Trophoblast cell (in vitro differentiated cells and primary cell): ENCODE measurements around the gene UBE2E2.

ENCODE experiments used
- DNase-seq, 2 donors: peaks; one replicate each; pipeline ENCODE4 v3.0.0-alpha.2; 2016
- H2AFZ ChIP-seq: 2 replicates; pipeline ENCODE4 v1.6.1; 2013; ENCODE audit warnings: low read length, moderate library complexity, mild to moderate bottlenecking; ENCODE audit not compliant: insufficient read depth, poor library complexity
- H2AK5ac ChIP-seq: 2 replicates; pipeline ENCODE4 v1.6.1; 2013; ENCODE audit warnings: mild to moderate bottlenecking, low read length
- H2BK120ac ChIP-seq: 2 replicates; pipeline ENCODE4 v1.6.1; 2013; ENCODE audit warnings: low read length, mild to moderate bottlenecking, moderate library complexity; ENCODE audit not compliant: insufficient read depth, poor library complexity
- H2BK12ac ChIP-seq: 2 replicates; pipeline ENCODE4 v1.6.1; 2013; ENCODE audit warnings: mild to moderate bottlenecking, low read length, moderate library complexity
- H2BK5ac ChIP-seq: 2 replicates; pipeline ENCODE4 v1.6.1; 2013; ENCODE audit warnings: low read length, low read depth, moderate library complexity, mild to moderate bottlenecking; ENCODE audit not compliant: poor library complexity
- H3K14ac ChIP-seq: 2 replicates; pipeline ENCODE4 v1.6.1; 2013; ENCODE audit warnings: mild to moderate bottlenecking, low read length
- H3K18ac ChIP-seq: 2 replicates; pipeline ENCODE4 v1.6.1; 2013; ENCODE audit warnings: mild to moderate bottlenecking, low read length
- H3K23ac ChIP-seq: 2 replicates; pipeline ENCODE4 v1.6.1; 2013; ENCODE audit warnings: low read length
- H3K27ac ChIP-seq: 2 replicates; pipeline ENCODE4 v1.5.1; 2013; ENCODE audit warnings: low read depth, mild to moderate bottlenecking, inconsistent platforms, low read length, moderate library complexity
- H3K27me3 ChIP-seq: 2 replicates; pipeline ENCODE4 v1.6.1; 2013; ENCODE audit warnings: inconsistent platforms, mild to moderate bottlenecking, low read length, moderate library complexity; ENCODE audit not compliant: insufficient read depth
- H3K36me3 ChIP-seq, 2 experiments: 1 replicate in 1 of 2; 2 replicates in 1 of 2; pipeline ENCODE4 v1.6.1; 2013; ENCODE audit warnings: low read length in 2 of 2, mild to moderate bottlenecking in 2 of 2, moderate library complexity in 1 of 2; ENCODE audit not compliant: insufficient read depth in 2 of 2, control insufficient read depth in 1 of 2
- H3K4ac ChIP-seq: 2 replicates; pipeline ENCODE4 v1.6.1; 2013; ENCODE audit warnings: low read depth, mild to moderate bottlenecking, low read length, moderate library complexity
- H3K4me1 ChIP-seq, 2 experiments: 1 replicate in 1 of 2; 2 replicates in 1 of 2; pipeline ENCODE4 v1.6.1; 2013; ENCODE audit warnings: low read length in 2 of 2, mild to moderate bottlenecking in 2 of 2, moderate library complexity in 1 of 2; ENCODE audit not compliant: insufficient read depth in 2 of 2, control insufficient read depth in 1 of 2
- H3K4me2 ChIP-seq: 2 replicates; pipeline ENCODE4 v1.6.1; 2013; ENCODE audit warnings: inconsistent platforms, mild to moderate bottlenecking, low read length, moderate library complexity
- H3K4me3 ChIP-seq: 2 replicates; pipeline ENCODE4 v1.5.1; 2013; ENCODE audit warnings: mild to moderate bottlenecking, low read depth, low read length, inconsistent platforms
- H3K79me1 ChIP-seq: one replicate; pipeline ENCODE4 v1.6.1; 2013; ENCODE audit warnings: low read length
- H3K79me2 ChIP-seq: 2 replicates; pipeline ENCODE4 v1.6.1; 2013; ENCODE audit warnings: low read length, mild to moderate bottlenecking; ENCODE audit not compliant: control insufficient read depth, insufficient read depth, poor library complexity
- H3K9ac ChIP-seq: 2 replicates; pipeline ENCODE4 v1.6.1; 2013; ENCODE audit warnings: mild to moderate bottlenecking, low read length
- H3K9me3 ChIP-seq: 2 replicates; pipeline ENCODE4 v1.6.1; 2013; ENCODE audit warnings: low read depth, mild to moderate bottlenecking, control low read depth, inconsistent platforms, low read length; ENCODE audit not compliant: insufficient read depth
- H4K12ac ChIP-seq: 2 replicates; pipeline ENCODE4 v1.6.1; 2013; ENCODE audit warnings: low read depth, mild to moderate bottlenecking, low read length, moderate library complexity
- H4K8ac ChIP-seq: 2 replicates; pipeline ENCODE4 v1.6.1; 2013; ENCODE audit warnings: low read depth, mild to moderate bottlenecking, low read length, moderate library complexity
- H4K91ac ChIP-seq: one replicate; pipeline ENCODE4 v1.6.1; 2013; ENCODE audit warnings: low read depth, mild to moderate bottlenecking, low read length, moderate library complexity
- WGBS: extraction: QIAGEN DNeasy Blood & Tissue Kit; methylation state at CpG from one replicate; pipeline ENCODE4 v1.1.7; 2013; ENCODE audit warnings: missing lambda C conversion rate; ENCODE audit not compliant: insufficient read length, insufficient coverage; ENCODE audit errors: extremely low coverage; 5-methylcytosine and 5-hydroxymethylcytosine counted together

The UBE2E2 gene

DNA sequence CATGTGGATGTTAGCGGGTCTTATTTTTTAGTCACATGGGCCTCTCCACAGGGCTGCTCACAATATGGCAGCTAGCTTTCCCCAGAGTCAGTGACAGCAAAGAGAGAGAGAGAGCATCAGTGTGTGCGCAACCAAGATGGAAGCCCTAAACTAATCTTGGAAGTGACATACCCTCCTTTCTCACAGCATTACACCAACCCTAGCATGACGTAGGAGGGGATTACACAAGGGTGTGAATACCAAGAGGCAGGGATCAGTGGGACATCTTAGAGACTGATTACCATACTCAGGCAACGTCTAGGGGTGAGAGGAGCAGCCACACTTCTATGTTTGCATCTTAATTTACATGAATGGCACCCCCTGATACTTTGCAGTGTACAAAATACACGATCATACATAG lies 3.5 kb upstream of the UBE2E2 start:
- no peak overlapping the region for H3K4ac ChIP-seq
- no peak overlapping the region for H3K9ac ChIP-seq
- no peak overlapping the region for H4K91ac ChIP-seq
- H2BK5ac ChIP-seq, result no peak overlapping the region
- H3K79me2 ChIP-seq, result peaks cover 10% of the 10 kb centered on the region
- no peak overlapping the region for H4K12ac ChIP-seq
- H3K23ac ChIP-seq, result no peak overlapping the region
- no peak overlapping the region for H2AFZ ChIP-seq
- H2BK120ac ChIP-seq, result no peak overlapping the region
- H3K27ac ChIP-seq, result no peak overlapping the region
- H4K8ac ChIP-seq, result no peak overlapping the region
- no peaks in the 10 kb centered on the region for H3K4me1 ChIP-seq
- H3K36me3 ChIP-seq, result no peaks in the 10 kb centered on the region
- peaks cover 13% of the 10 kb centered on the region for H3K79me1 ChIP-seq
- DNase-seq, result no peak
- no peak overlapping the region for H3K14ac ChIP-seq
- no CpG with 5 or more reads among the region's 5 CpGs for WGBS
- H3K9me3 ChIP-seq, result no peaks in the 10 kb centered on the region
- no peak overlapping the region for H3K4me3 ChIP-seq
- H2AK5ac ChIP-seq, result no peak overlapping the region
- H3K27me3 ChIP-seq, result no peaks in the 10 kb centered on the region
- no peak overlapping the region for H3K4me2 ChIP-seq
- no peak overlapping the region for H3K18ac ChIP-seq
- no peak overlapping the region for H2BK12ac ChIP-seq

DNA sequence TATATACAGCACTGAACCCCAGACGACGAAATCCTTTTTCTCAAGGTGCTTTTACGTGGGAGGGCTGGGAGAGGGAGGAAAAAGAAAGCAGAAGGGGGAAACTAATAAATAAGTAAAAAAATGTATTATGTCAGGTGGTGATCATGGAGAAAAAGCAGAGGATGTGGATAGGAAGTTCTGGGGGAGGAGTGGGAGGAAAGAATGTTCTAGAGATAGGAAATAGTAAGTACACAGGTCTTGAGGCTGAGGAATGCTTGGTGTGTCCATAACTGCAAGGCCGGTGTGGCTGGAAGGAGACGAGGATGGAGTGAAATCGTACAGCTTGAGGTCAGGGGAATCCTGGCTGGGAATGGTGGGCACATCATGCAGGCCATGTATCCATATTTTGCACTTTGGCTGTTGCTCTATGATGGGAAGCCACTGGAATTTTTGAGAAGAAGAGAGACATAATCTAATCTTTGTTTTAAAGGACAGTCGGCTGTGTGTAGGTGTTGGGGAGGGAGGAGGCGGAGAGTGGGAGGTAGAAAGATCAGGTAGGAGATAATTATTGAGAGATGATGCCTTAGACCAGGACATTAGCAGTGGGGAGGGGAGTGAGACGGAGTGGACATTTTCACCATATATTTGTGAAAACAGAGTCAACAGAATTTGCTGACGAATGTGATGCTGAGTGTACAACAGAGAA lies 1.8 kb upstream of the UBE2E2 start:
- Histone ChIP-seq H3K4ac (no peak overlapping the region), H3K4me1 (no peaks in the 10 kb centered on the region), H3K27ac (no peak overlapping the region), H3K4me3 (no peak overlapping the region), H3K79me2 (peaks cover 10% of the 10 kb centered on the region), H4K12ac (no peak overlapping the region), H2AFZ (no peak overlapping the region), H3K9ac (no peak overlapping the region), H2AK5ac (no peak overlapping the region), H2BK12ac (no peak overlapping the region), H3K9me3 (no peaks in the 10 kb centered on the region), H3K36me3 (no peaks in the 10 kb centered on the region), H3K14ac (no peak overlapping the region), H4K8ac (no peak overlapping the region), H2BK5ac (no peak overlapping the region), H3K79me1 (peaks cover 13% of the 10 kb centered on the region), H3K27me3 (no peaks in the 10 kb centered on the region), H2BK120ac (no peak overlapping the region), H4K91ac (no peak overlapping the region), H3K23ac (no peak overlapping the region), H3K18ac (no peak overlapping the region), H3K4me2 (no peak overlapping the region)
- DNase-seq, result no peak
- no CpG with 5 or more reads among the region's 10 CpGs for whole genome bisulfite sequencing

DNA sequence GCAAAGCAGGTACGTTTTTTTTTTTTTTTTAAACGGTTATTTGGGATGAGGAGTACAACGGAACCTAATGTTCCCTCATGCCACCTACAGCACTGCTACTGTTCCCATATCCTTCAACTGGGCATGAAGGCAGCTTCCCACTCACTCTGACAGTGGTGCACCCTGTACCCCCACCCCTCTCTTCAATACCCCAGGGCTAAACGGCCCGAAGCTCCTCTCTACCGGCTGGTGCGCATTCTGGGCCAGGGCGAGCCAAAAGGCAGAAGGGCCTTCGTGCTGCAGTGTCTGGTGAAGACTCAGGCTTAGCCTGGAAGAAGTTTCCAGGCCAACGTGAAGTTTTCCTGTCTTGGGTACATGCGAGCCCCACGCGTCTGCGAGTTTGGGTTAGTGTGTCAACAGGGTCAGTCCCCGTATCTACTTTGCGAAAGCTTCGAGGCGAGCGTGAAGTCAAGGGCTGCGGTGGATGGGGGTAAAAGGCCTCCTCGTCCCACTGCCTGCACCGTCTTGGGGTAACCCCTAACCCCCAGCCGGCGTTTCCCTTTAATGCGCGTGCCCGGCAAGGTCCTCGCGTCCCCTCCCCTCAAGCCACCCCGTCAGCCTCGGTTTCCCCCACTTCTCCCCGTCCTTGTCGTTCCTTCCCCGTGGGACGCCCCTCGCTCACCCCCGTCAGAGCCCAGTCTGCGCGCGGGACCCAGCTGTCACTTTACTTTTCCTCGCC lies 765 bp upstream of the UBE2E2 start:
- Histone ChIP-seq H4K12ac (peak overlapping the region; percentile 73), H3K4me3 (peak overlapping the region; percentile 89), H3K36me3 (no peaks in the 10 kb centered on the region), H3K27ac (no peak overlapping the region), H3K79me1 (peaks cover 13% of the 10 kb centered on the region), H4K8ac (peak overlapping the region; percentile 61), H2BK12ac (peak overlapping the region; percentile 65), H3K79me2 (peaks cover 10% of the 10 kb centered on the region), H3K27me3 (no peaks in the 10 kb centered on the region), H2BK5ac (peak overlapping the region; percentile 24), H3K9ac (peak overlapping the region; percentile 2), H2BK120ac (peak overlapping the region; percentile 29), H4K91ac (peak overlapping the region; percentile 78), H3K9me3 (no peaks in the 10 kb centered on the region), H2AFZ (peak overlapping the region; percentile 80), H3K18ac (peak overlapping the region; percentile 44), H3K23ac (no peak overlapping the region), H3K14ac (peak overlapping the region; percentile 43), H3K4ac (no peak overlapping the region), H3K4me1 (no peaks in the 10 kb centered on the region), H2AK5ac (no peak overlapping the region), H3K4me2 (peak overlapping the region; percentile 92)
- peak; percentile 1 to 58 for DNase-seq
- WGBS, result no CpG with 5 or more reads among the region's 41 CpGs

DNA sequence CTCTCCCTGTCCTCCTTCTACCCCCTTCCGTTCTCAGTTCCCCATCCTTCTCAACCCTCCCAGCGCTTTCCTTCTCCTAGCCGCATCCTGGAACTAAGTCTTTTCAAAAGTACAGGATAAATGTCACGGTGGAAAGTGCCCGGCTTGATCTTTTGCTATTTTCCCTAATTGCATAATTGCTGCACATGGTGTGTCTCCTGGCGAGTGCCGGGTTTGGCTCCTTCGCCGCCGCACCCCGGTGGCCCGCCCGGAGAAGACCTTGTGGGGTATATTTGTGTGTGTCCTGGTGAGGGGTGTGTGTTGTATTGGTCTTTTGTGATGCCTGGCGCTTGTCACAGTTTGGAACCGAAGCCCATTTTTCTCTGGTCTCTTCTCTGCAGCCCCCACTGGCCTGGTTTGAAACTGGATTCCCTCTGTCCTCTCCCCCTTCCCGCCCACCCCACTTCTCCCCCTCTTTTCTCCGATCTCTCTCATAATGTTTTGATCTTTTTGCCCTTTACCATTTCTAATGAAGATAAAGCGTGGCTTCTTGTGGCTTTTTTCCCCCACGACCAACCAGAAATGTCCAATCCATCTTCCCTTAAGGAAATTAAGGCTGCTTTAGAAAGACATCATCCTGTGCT lies 692 bp downstream of the UBE2E2 start:
- Histone ChIP-seq H2AK5ac (no peak overlapping the region), H2BK5ac (no peak overlapping the region), H3K27me3 (no peaks in the 10 kb centered on the region), H3K4me3 (peak overlapping the region; percentile 90), H3K79me2 (peaks cover 10% of the 10 kb centered on the region), H3K4me2 (peak overlapping the region; percentile 99), H3K18ac (peak overlapping the region; percentile 81), H3K9me3 (no peaks in the 10 kb centered on the region), H3K9ac (peak overlapping the region; percentile 72), H4K91ac (peak overlapping the region; percentile 88), H3K4ac (no peak overlapping the region), H4K12ac (no peak overlapping the region), H3K36me3 (no peaks in the 10 kb centered on the region), H3K27ac (no peak overlapping the region), H3K23ac (no peak overlapping the region), H3K4me1 (no peaks in the 10 kb centered on the region), H3K14ac (no peak overlapping the region), H4K8ac (no peak overlapping the region), H2BK120ac (peak overlapping the region; percentile 89), H2AFZ (peak overlapping the region; percentile 75), H2BK12ac (no peak overlapping the region), H3K79me1 (peaks cover 13% of the 10 kb centered on the region)
- WGBS, result no CpG with 5 or more reads among the region's 19 CpGs
- DNase-seq, result peak; percentile 15 to 51
